ENCODE results near the gene SUFU.

SUFU gene

DNA sequence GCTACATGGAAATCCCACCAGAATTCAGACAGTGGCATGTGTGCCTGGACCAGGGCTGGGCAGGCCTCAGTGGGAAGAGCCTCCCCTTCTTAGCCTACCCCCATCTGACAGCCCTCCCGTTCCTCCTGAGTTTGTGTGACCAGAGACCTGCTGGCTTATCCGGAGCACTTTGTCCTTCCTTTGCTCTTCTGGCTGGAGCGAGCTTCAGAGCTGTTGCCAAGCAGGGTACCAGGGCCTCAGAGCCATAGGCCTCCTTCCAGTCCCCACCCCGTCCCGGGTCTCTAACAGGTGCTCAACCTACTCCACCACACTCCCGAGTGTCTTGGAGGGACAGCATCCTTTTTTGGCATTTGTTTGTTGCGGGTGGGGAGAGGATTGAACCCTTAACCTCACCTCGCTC, 114.0 kb downstream of the SUFU start:
- Histone ChIP-seq H3K4me2 (ENCODE audit: low read length) (no peak overlapping the region), H2AFZ (ENCODE audit: low read depth, low read length) (no peak overlapping the region), H3K79me2 (ENCODE audit: low read length) (no peaks in the 10 kb centered on the region), H3K9ac (ENCODE audit: low read length) (no peak overlapping the region), H4K20me1 (ENCODE audit: insufficient read depth, low read length) (no peaks in the 10 kb centered on the region), H3K27ac (ENCODE audit: low read length) (no peak overlapping the region), H3K4me3 (ENCODE audit: low read length) (no peak overlapping the region), H3K9me3 (ENCODE audit: insufficient read depth, low read length) (no peaks in the 10 kb centered on the region), H3K27me3 (ENCODE audit: low read depth, low read length) (no peaks in the 10 kb centered on the region), H3K36me3 (replicated peaks; ENCODE audit: low read depth, low read length) (no peaks in the 10 kb centered on the region), H3K4me1 (ENCODE audit: low read length) (peaks cover 16% of the 10 kb centered on the region)
- TF ChIP-seq, protein P1, sequence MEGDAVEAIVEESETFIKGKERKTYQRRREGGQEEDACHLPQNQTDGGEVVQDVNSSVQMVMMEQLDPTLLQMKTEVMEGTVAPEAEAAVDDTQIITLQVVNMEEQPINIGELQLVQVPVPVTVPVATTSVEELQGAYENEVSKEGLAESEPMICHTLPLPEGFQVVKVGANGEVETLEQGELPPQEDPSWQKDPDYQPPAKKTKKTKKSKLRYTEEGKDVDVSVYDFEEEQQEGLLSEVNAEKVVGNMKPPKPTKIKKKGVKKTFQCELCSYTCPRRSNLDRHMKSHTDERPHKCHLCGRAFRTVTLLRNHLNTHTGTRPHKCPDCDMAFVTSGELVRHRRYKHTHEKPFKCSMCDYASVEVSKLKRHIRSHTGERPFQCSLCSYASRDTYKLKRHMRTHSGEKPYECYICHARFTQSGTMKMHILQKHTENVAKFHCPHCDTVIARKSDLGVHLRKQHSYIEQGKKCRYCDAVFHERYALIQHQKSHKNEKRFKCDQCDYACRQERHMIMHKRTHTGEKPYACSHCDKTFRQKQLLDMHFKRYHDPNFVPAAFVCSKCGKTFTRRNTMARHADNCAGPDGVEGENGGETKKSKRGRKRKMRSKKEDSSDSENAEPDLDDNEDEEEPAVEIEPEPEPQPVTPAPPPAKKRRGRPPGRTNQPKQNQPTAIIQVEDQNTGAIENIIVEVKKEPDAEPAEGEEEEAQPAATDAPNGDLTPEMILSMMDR (IDR thresholded peaks at IDR 0.05; ENCODE audit: low read depth, low read length) = no peak
- TF ChIP-seq EZH2phosphoT487 (IDR thresholded peaks at IDR 0.05; ENCODE audit: low read depth) = no peak

DNA sequence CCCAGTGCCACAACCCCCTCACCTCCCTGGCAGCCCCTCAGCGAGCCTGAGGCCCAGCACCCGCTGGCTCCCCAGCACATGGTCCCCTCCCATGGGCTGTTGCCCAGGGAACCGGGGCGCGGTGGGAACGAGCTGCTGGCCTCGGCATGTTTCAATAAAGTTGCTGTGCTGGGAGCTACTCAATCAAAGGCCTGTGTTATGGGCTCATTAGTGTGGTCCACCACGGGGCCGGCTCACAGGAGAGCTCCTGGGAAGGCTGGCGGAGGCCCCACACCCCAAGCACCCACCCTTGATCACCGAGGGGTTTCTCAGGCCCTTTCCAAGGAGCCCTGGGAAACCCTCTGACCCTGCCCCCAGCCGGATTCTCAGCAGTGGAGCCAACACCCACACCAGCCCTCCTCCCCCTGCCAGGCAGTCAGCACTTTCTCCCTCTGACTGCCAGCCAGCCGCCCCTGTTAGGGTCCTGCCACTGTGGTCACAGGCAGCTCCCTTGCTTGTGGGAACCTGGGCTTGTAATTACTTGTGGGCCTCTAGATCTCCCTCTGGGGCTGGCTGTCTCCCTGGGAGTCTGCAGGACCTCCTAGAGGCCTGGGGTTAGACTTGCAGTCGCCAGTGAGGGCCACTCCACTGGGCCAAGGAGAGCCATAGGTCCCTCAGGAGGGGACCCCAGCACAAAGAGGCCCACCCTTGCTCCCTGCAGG, 115.7 kb downstream of the SUFU start:
- H3K9me3 ChIP-seq (ENCODE audit: insufficient read depth, low read length) = no peaks in the 10 kb centered on the region
- H3K79me2 ChIP-seq (ENCODE audit: low read length) = no peaks in the 10 kb centered on the region
- H3K9ac ChIP-seq (ENCODE audit: low read length) = no peak overlapping the region
- no peak overlapping the region for H3K4me2 ChIP-seq (ENCODE audit: low read length)
- H3K36me3 ChIP-seq (replicated peaks; ENCODE audit: low read depth, low read length) = no peaks in the 10 kb centered on the region
- H3K4me1 ChIP-seq (ENCODE audit: low read length) = peaks cover 18% of the 10 kb centered on the region
- H3K4me3 ChIP-seq (ENCODE audit: low read length) = no peak overlapping the region
- H4K20me1 ChIP-seq (ENCODE audit: insufficient read depth, low read length) = no peaks in the 10 kb centered on the region
- H2AFZ ChIP-seq (ENCODE audit: low read depth, low read length) = no peak overlapping the region
- TF ChIP-seq EZH2phosphoT487 (IDR thresholded peaks at IDR 0.05; ENCODE audit: low read depth) = no peak
- TF ChIP-seq, protein P1 (IDR thresholded peaks at IDR 0.05; ENCODE audit: low read depth, low read length) = no peak
- H3K27ac ChIP-seq (ENCODE audit: low read length) = no peak overlapping the region
- H3K27me3 ChIP-seq (ENCODE audit: low read depth, low read length) = no peaks in the 10 kb centered on the region

DNA sequence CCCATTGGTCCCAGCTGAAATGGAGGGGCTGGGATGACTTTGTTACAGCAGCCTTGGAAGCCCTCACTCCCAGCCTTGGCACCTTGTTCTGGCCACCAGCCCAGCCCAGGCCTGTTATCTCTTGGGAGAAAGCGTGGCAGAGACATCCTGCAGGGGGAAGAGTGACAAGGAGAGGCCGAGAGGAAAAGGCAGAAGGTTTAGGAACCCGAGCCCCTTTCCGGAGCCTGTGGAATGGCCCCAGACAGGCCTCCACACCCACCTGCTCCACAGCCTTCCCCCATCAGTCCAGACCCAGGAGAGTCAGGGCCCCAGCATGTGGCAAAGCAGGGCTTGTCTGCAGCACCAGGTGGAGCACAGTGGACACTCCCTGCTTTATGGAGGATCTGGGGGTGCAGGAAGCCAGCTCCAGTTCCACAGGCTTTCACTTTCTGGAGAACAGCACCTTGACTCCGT, 116.4 kb downstream of the SUFU start:
- Histone ChIP-seq H3K27ac (ENCODE audit: low read length) (no peak overlapping the region), H3K36me3 (replicated peaks; ENCODE audit: low read depth, low read length) (no peaks in the 10 kb centered on the region), H3K79me2 (ENCODE audit: low read length) (no peaks in the 10 kb centered on the region), H3K4me3 (ENCODE audit: low read length) (no peak overlapping the region), H2AFZ (ENCODE audit: low read depth, low read length) (no peak overlapping the region), H3K4me1 (ENCODE audit: low read length) (peaks cover 18% of the 10 kb centered on the region), H3K9ac (ENCODE audit: low read length) (no peak overlapping the region), H4K20me1 (ENCODE audit: insufficient read depth, low read length) (no peaks in the 10 kb centered on the region), H3K9me3 (ENCODE audit: insufficient read depth, low read length) (no peaks in the 10 kb centered on the region), H3K27me3 (ENCODE audit: low read depth, low read length) (no peaks in the 10 kb centered on the region), H3K4me2 (ENCODE audit: low read length) (no peak overlapping the region)
- TF ChIP-seq, protein P1 (IDR thresholded peaks at IDR 0.05; ENCODE audit: low read depth, low read length) = no peak
- no peak for TF ChIP-seq EZH2phosphoT487 (IDR thresholded peaks at IDR 0.05; ENCODE audit: low read depth)

DNA sequence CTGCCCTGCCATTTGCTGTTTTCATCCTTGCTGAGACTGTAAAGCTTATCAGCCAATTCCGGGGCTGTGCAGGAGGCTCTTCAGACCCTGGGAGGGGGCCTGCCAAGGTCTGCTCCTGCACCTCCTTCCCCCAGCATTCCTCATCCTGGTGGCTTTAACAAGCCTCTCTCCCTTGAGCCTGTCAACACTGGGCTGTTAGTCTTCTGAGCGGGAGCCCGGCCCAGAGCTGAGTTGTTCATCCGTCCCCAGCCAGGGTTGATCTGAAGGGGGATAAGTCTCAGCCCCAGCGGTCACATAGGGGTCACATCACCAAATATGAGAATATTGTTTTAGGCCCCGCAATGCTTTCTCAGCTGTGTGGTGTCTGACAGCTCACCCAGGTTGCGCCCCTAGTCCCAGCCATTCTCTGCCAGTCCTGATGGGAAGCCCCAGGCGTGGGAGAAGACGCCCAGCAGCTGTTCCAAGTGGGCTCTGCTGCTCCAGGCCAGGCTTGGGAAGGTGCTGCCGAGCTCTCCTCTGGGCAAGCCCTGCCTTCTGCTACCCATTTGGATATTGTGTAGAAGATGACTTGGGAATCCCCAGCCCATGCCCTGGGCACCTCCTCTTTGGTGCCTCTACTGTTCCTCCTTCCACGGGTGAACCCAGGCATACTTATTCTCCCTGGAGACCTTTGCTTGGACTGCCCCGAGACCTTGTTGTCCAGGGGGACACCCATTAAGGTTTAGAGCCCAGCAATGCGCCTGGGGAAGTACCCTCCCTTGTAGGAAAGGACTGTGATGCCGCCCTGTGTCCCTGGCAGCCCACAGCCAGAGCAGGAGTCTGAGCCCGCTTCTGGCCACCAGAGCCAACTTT, 117.0 kb downstream of the SUFU start:
- Histone ChIP-seq H3K9ac (ENCODE audit: low read length) (no peak overlapping the region), H3K27me3 (ENCODE audit: low read depth, low read length) (no peaks in the 10 kb centered on the region), H4K20me1 (ENCODE audit: insufficient read depth, low read length) (no peaks in the 10 kb centered on the region), H3K79me2 (ENCODE audit: low read length) (no peaks in the 10 kb centered on the region), H3K4me1 (ENCODE audit: low read length) (peaks cover 17% of the 10 kb centered on the region), H3K27ac (ENCODE audit: low read length) (no peak overlapping the region), H2AFZ (ENCODE audit: low read depth, low read length) (no peak overlapping the region), H3K36me3 (replicated peaks; ENCODE audit: low read depth, low read length) (no peaks in the 10 kb centered on the region), H3K4me2 (ENCODE audit: low read length) (no peak overlapping the region), H3K4me3 (ENCODE audit: low read length) (no peak overlapping the region), H3K9me3 (ENCODE audit: insufficient read depth, low read length) (no peaks in the 10 kb centered on the region)
- no peak for TF ChIP-seq EZH2phosphoT487 (IDR thresholded peaks at IDR 0.05; ENCODE audit: low read depth)
- TF ChIP-seq, protein P1 (IDR thresholded peaks at IDR 0.05; ENCODE audit: low read depth, low read length) = no peak
